ENCODE results near the gene EDIL3.

DNA sequence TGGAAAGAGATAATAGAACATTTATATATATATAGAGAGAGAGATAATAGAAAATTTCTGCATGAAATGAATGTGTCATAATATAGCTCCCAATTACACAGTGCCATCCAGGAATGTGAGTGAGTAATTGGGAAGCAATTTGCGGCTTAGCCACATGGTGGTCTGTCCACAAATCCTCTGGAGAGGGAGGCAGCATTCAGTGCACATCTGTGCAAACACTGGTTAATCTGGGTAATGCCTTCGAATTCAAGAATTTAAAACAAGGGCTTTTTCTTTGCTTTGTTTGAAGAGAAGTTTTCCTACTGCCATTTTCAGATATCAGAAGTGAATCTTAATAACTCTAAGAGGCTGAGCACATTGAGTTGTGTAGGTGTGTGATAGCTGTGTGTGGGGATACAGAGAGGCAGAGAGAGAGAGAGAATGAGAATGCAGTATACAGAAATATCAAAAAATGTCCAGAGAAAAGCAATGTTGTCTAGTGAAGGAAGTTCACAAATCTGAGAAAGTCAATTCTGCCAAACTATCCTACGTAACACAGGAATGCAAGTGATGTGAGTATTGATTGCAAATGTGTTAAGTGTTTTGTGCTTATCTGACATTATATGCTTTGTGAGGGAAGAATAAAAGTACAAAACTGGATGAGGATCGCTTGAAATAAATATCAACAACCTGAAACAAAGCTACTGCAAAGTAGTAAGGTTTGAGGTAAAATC is 134.6 kb downstream of the EDIL3 start:
- TF ChIP-seq EZH2phosphoT487 (IDR thresholded peaks at IDR 0.05; ENCODE audit: borderline replicate concordance, low read length), result no peak
- TF ChIP-seq, protein P1, sequence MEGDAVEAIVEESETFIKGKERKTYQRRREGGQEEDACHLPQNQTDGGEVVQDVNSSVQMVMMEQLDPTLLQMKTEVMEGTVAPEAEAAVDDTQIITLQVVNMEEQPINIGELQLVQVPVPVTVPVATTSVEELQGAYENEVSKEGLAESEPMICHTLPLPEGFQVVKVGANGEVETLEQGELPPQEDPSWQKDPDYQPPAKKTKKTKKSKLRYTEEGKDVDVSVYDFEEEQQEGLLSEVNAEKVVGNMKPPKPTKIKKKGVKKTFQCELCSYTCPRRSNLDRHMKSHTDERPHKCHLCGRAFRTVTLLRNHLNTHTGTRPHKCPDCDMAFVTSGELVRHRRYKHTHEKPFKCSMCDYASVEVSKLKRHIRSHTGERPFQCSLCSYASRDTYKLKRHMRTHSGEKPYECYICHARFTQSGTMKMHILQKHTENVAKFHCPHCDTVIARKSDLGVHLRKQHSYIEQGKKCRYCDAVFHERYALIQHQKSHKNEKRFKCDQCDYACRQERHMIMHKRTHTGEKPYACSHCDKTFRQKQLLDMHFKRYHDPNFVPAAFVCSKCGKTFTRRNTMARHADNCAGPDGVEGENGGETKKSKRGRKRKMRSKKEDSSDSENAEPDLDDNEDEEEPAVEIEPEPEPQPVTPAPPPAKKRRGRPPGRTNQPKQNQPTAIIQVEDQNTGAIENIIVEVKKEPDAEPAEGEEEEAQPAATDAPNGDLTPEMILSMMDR (IDR thresholded peaks at IDR 0.05; ENCODE audit: low read depth, low read length, poor library complexity, severe bottlenecking), result no peak

Measured in DOHH2 (cell line).